ENCODE data around the gene JARID2.

Gene JARID2

GRCh38 chr6:15549371-15549770 is 303.5 kb downstream of the JARID2 start:
- DNase-seq (ENCODE audit: low spot score) = no peak

- no peak for DNase-seq (ENCODE audit: low spot score)
Measured at GRCh38 chr6:15550546-15551123, 304.8 kb downstream of the JARID2 start.

GRCh38 chr6:15551262-15551661 is 305.4 kb downstream of the JARID2 start:
- no peak for DNase-seq (ENCODE audit: low spot score)

- no peak for DNase-seq (ENCODE audit: low spot score)
Measured at GRCh38 chr6:15551798-15552197, 305.9 kb downstream of the JARID2 start.

GRCh38 chr6:15553031-15553430 is 307.2 kb downstream of the JARID2 start:
- no peak for DNase-seq (ENCODE audit: low spot score)

GRCh38 chr6:15553736-15554294 is 307.9 kb downstream of the JARID2 start:
- no peak for DNase-seq (ENCODE audit: low spot score)

- no peak for DNase-seq (ENCODE audit: low spot score)
Measured at GRCh38 chr6:15554728-15555100, 308.8 kb downstream of the JARID2 start.

GRCh38 chr6:15555101-15556038 is 309.5 kb downstream of the JARID2 start:
- no peak for DNase-seq (ENCODE audit: low spot score)

GRCh38 chr6:15556711-15557110 is 310.8 kb downstream of the JARID2 start:
- no peak for DNase-seq (ENCODE audit: low spot score)

GRCh38 chr6:15557174-15557573 is 311.3 kb downstream of the JARID2 start:
- DNase-seq (ENCODE audit: low spot score) = no peak

- no peak for DNase-seq (ENCODE audit: low spot score)
Measured at GRCh38 chr6:15560713-15561112, 314.8 kb downstream of the JARID2 start.

- DNase-seq (ENCODE audit: low spot score) = no peak
Measured at GRCh38 chr6:15561447-15562199, 315.8 kb downstream of the JARID2 start.

GRCh38 chr6:15562977-15563376 is 317.1 kb downstream of the JARID2 start:
- DNase-seq (ENCODE audit: low spot score) = no peak

GRCh38 chr6:15569035-15569995 is 323.4 kb downstream of the JARID2 start:
- no peak for DNase-seq (ENCODE audit: low spot score)

GRCh38 chr6:15570171-15570570 is 324.3 kb downstream of the JARID2 start:
- no peak for DNase-seq (ENCODE audit: low spot score)
